Lung microvascular endothelial cell (primary cell): ENCODE data around the gene BSND. TPM values are rescaled to one million over a fixed set of nuclear protein-coding genes. Genes with fewer than 3 reads are reported as not detected.
"Not testable (repeated sequence)": the region's sequence is repeated elsewhere in the genome, so short reads cannot be mapped to it uniquely, and the experiment has no call there.

Experiments used
- DNase-seq, 2 donors: peaks; one replicate each; pipeline versions ENCODE4 v3.0.0 to v3.0.0-alpha.2; 2010; ENCODE audit warnings: low read depth in 2 of 2
- total RNA-seq: library from RNA; depleted of rRNA; stranded (reverse); fragments of >200 nt; gene quantifications from 2 replicates; pipeline ENCODE4 v1.2.1, GENCODE V29; 2014

Gene BSND
- total RNA-seq, 1 donor from 2014 or later, result not detected

- no peak for DNase-seq
These were observed 17.2 kb downstream of the BSND start for GRCh38 chr1:55015731-55016620.

- no peak for DNase-seq
These were observed 19.7 kb downstream of the BSND start for GRCh38 chr1:55018395-55018794.

GRCh38 chr1:55021942-55022546, 23.3 kb downstream of the BSND start:
- DNase-seq, result peak; percentile 77 to 88

GRCh38 chr1:55024163-55024562, 25.4 kb downstream of the BSND start:
- DNase-seq, result not testable (repeated sequence)

- DNase-seq, result not testable (repeated sequence)
These were observed 27.9 kb downstream of the BSND start for GRCh38 chr1:55026682-55027081.

- not testable (repeated sequence) for DNase-seq
These were observed 32.4 kb downstream of the BSND start for GRCh38 chr1:55031098-55031497.

- DNase-seq, result no peak
These were observed 34.5 kb downstream of the BSND start for GRCh38 chr1:55033265-55033614.

- no peak for DNase-seq
These were observed 35.9 kb downstream of the BSND start for GRCh38 chr1:55034476-55035133.

GRCh38 chr1:55035904-55036303, 37.2 kb downstream of the BSND start:
- no peak for DNase-seq

- DNase-seq, result no peak
These were observed 39.2 kb downstream of the BSND start for GRCh38 chr1:55037733-55038551.

- no peak for DNase-seq
These were observed 39.8 kb downstream of the BSND start for GRCh38 chr1:55038552-55038838.

GRCh38 chr1:55038974-55039341, 40.2 kb downstream of the BSND start:
- DNase-seq, result no peak

- peak; percentile 8 to 18 for DNase-seq
These were observed 40.8 kb downstream of the BSND start, which contains the start of gene PCSK9 for GRCh38 chr1:55039342-55040082. TSS of gene PCSK9 (plus strand) at chr1:55039548. CDS start at chr1:55039838, 290 bp downstream.

- DNase-seq, result no peak
These were observed 41.6 kb downstream of the BSND start for GRCh38 chr1:55040083-55040932.

GRCh38 chr1:55040933-55041494, 42.3 kb downstream of the BSND start:
- DNase-seq, result no peak

- no peak for DNase-seq
These were observed 42.9 kb downstream of the BSND start for GRCh38 chr1:55041613-55042012.

- DNase-seq, result no peak
These were observed 44.3 kb downstream of the BSND start for GRCh38 chr1:55043011-55043410.

GRCh38 chr1:55043726-55044125, 45.0 kb downstream of the BSND start:
- DNase-seq, result no peak

- DNase-seq, result no peak
These were observed 46.1 kb downstream of the BSND start for GRCh38 chr1:55044617-55045397.
